Measurements from ENCODE around the gene SLC48A1.
"Not testable (repeated sequence)": the region's sequence is repeated elsewhere in the genome, so short reads cannot be mapped to it uniquely, and the experiment has no call there.

The SLC48A1 gene

GRCh38 chr12:47794679-47795078 is 21.6 kb downstream of the SLC48A1 start:
- no peak for DNase-seq

- DNase-seq, result no peak
Measured at GRCh38 chr12:47795121-47795813, 22.2 kb downstream of the SLC48A1 start.

GRCh38 chr12:47795814-47796411 is 22.9 kb downstream of the SLC48A1 start:
- DNase-seq, result no peak

- no peak for DNase-seq
Measured at GRCh38 chr12:47797441-47797840, 24.4 kb downstream of the SLC48A1 start.

GRCh38 chr12:47798382-47798948 is 25.4 kb downstream of the SLC48A1 start:
- no peak for DNase-seq

GRCh38 chr12:47799357-47799955 is 26.4 kb downstream of the SLC48A1 start:
- no peak for DNase-seq

- no peak for DNase-seq
Measured at GRCh38 chr12:47800582-47800981, 27.5 kb downstream of the SLC48A1 start.

- DNase-seq, result no peak
Measured at GRCh38 chr12:47801170-47801903, 28.3 kb downstream of the SLC48A1 start.

- no peak for DNase-seq
Measured at GRCh38 chr12:47801904-47802246, 28.8 kb downstream of the SLC48A1 start.

GRCh38 chr12:47802312-47802711 is 29.3 kb downstream of the SLC48A1 start:
- DNase-seq, result peak; percentile 51

- no peak for DNase-seq
Measured at GRCh38 chr12:47803191-47803875, 30.3 kb downstream of the SLC48A1 start.

GRCh38 chr12:47804171-47804570 is 31.1 kb downstream of the SLC48A1 start:
- DNase-seq, result no peak

GRCh38 chr12:47805417-47805816 is 32.4 kb downstream of the SLC48A1 start:
- no peak for DNase-seq

GRCh38 chr12:47807338-47807737 is 34.3 kb downstream of the SLC48A1 start:
- peak; percentile 47 for DNase-seq

GRCh38 chr12:47808050-47808449 is 35.0 kb downstream of the SLC48A1 start:
- no peak for DNase-seq

GRCh38 chr12:47808574-47809365 is 35.7 kb downstream of the SLC48A1 start:
- DNase-seq, result peak; percentile 66

GRCh38 chr12:47809518-47809917 is 36.5 kb downstream of the SLC48A1 start:
- DNase-seq, result not testable (repeated sequence)

- no peak for DNase-seq
Measured at GRCh38 chr12:47811072-47811396, 38.0 kb downstream of the SLC48A1 start.

- no peak for DNase-seq
Measured at GRCh38 chr12:47811581-47812484, 38.8 kb downstream of the SLC48A1 start.

- DNase-seq, result peak; percentile 74
Measured at GRCh38 chr12:47812797-47813510, 39.9 kb downstream of the SLC48A1 start.
